Suprapubic skin (tissue), 3 donors: ENCODE measurements around the gene AP3B1.

Source experiments
- POLR2A ChIP-seq, 2 donors: fragments of 450-650 bp; IDR thresholded peaks; one replicate each; pipeline ENCODE4 v1.6.1; 2017; ENCODE audit warnings: antibody characterized with exemption in 2 of 2, mild to moderate bottlenecking in 2 of 2, moderate library complexity in 2 of 2
- TF ChIP-seq, protein P1 (sequence below), 2 donors: fragments of 200-600 bp in 1 of 2; fragments of 450-650 bp in 1 of 2; sonication (generic) in 1 of 2; IDR thresholded peaks; one replicate each; pipeline ENCODE4 v1.5.1; 2016 to 2019; ENCODE audit warnings: antibody characterized with exemption in 2 of 2, mild to moderate bottlenecking in 1 of 2, moderate library complexity in 1 of 2

GRCh38 chr5:78242001-78242400 lies 52.5 kb downstream of the AP3B1 start:
- TF ChIP-seq, protein P1, sequence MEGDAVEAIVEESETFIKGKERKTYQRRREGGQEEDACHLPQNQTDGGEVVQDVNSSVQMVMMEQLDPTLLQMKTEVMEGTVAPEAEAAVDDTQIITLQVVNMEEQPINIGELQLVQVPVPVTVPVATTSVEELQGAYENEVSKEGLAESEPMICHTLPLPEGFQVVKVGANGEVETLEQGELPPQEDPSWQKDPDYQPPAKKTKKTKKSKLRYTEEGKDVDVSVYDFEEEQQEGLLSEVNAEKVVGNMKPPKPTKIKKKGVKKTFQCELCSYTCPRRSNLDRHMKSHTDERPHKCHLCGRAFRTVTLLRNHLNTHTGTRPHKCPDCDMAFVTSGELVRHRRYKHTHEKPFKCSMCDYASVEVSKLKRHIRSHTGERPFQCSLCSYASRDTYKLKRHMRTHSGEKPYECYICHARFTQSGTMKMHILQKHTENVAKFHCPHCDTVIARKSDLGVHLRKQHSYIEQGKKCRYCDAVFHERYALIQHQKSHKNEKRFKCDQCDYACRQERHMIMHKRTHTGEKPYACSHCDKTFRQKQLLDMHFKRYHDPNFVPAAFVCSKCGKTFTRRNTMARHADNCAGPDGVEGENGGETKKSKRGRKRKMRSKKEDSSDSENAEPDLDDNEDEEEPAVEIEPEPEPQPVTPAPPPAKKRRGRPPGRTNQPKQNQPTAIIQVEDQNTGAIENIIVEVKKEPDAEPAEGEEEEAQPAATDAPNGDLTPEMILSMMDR (IDR thresholded peaks at IDR 0.05), result no peak
- no peak for TF ChIP-seq POLR2A (IDR thresholded peaks at IDR 0.05)
